Endothelial cell of umbilical vein (primary cell): ENCODE measurements around the gene ANKRD33. TPM values are rescaled to one million over a fixed set of nuclear protein-coding genes. Genes with fewer than 3 reads are reported as not detected.

Experiments
- BruUV-seq: library from RNA; stranded (reverse); fragments of 400-500 nt; replicated peaks from 2 replicates; lab custom pipeline; 2021; lab: Mats Ljungman, UMichigan
- CTCF ChIA-PET: fragments of 300-600, 350-600 bp; sonication (Branson Sonifier 250); formaldehyde crosslinking; loops from one replicate; lab custom pipeline; 2021; ENCODE audit warnings: antibody characterized with exemption, inconsistent platforms; lab: Charles Lee
- POLR2A ChIA-PET: fragments of 300-600, 350-600 bp; sonication (Branson Sonifier 250); formaldehyde crosslinking; loops from one replicate; lab custom pipeline; 2021; ENCODE audit warnings: antibody characterized with exemption, inconsistent platforms; lab: Charles Lee
- DNase-seq: peaks from one replicate; pipeline ENCODE4 v3.0.0-alpha.2; 2011; ENCODE audit warnings: low read depth, low spot score
- FAIRE-seq: peaks from 2 replicates; lab custom pipeline; 2011; peaks lifted over from hg19 to GRCh38; lab: Jason Lieb, UNC
- H2AFZ ChIP-seq: 2 replicates; pipeline ENCODE4 v1.6.0; 2012; ENCODE audit warnings: low read depth, low read length, control low read depth, inconsistent platforms
- H3K27ac ChIP-seq: 2 replicates; pipeline ENCODE4 v1.5.1; 2011; ENCODE audit warnings: low read depth, mild to moderate bottlenecking, control low read depth, low read length, moderate library complexity; ENCODE audit not compliant: insufficient read depth
- H3K27me3 ChIP-seq, 2 experiments: 2 replicates each; pipeline versions ENCODE4 v1.6.0 to v1.6.1; 2011; ENCODE audit warnings: low read length in 2 of 2, mixed read lengths in 1 of 2; ENCODE audit not compliant: control insufficient read depth in 2 of 2, insufficient read depth in 2 of 2
- H3K36me3 ChIP-seq, 2 experiments: 2 replicates in 1 of 2; 3 replicates in 1 of 2; pipeline ENCODE4 v1.5.1; 2011; ENCODE audit warnings: low read length in 2 of 2, mild to moderate bottlenecking in 1 of 2, moderate library complexity in 1 of 2; ENCODE audit not compliant: control insufficient read depth in 2 of 2, insufficient read depth in 2 of 2; ENCODE audit errors: extremely low read depth in 1 of 2
- H3K4me1 ChIP-seq: 3 replicates; pipeline ENCODE4 v1.5.1; 2011; ENCODE audit warnings: mild to moderate bottlenecking, low read length; ENCODE audit not compliant: control insufficient read depth, insufficient read depth; ENCODE audit errors: extremely low read depth
- H3K4me2 ChIP-seq: 2 replicates; pipeline ENCODE4 v1.6.1; 2011; ENCODE audit warnings: low read length, control low read depth, mixed read lengths; ENCODE audit not compliant: insufficient read depth
- H3K4me3 ChIP-seq, 3 experiments: fragments of 200-600 bp in 1 of 3; sonication (generic), shearing (Covaris generic) in 1 of 3; replicated peaks in 1 of 3; 2 replicates each; pipeline ENCODE4 v1.5.1; 2011 to 2016; ENCODE audit warnings: control low read depth in 3 of 3, low read length in 3 of 3, mild to moderate bottlenecking in 2 of 3, inconsistent platforms in 1 of 3, low read depth in 1 of 3, moderate library complexity in 1 of 3; ENCODE audit not compliant: insufficient read depth in 1 of 3
- H3K79me2 ChIP-seq: 2 replicates; pipeline ENCODE4 v1.6.0; 2012; ENCODE audit warnings: low read length, inconsistent platforms; ENCODE audit not compliant: control insufficient read depth, insufficient read depth
- H3K9ac ChIP-seq: replicated peaks from 2 replicates; pipeline ENCODE3; 2011; ENCODE audit warnings: low read length, control low read depth; ENCODE audit not compliant: insufficient read depth; ENCODE audit errors: extremely low read depth
- H3K9me1 ChIP-seq: replicated peaks from 3 replicates; pipeline ENCODE4 v1.6.0; 2011; ENCODE audit warnings: mild to moderate bottlenecking, low read length; ENCODE audit not compliant: control insufficient read depth, insufficient read depth; ENCODE audit errors: extremely low read depth
- H3K9me3 ChIP-seq: replicated peaks from 2 replicates; pipeline ENCODE4 v1.5.1; 2012; ENCODE audit warnings: low read length, inconsistent platforms; ENCODE audit not compliant: control insufficient read depth, insufficient read depth
- H4K20me1 ChIP-seq: replicated peaks from 2 replicates; pipeline ENCODE3; 2011; ENCODE audit warnings: mild to moderate bottlenecking, low read length; ENCODE audit not compliant: control insufficient read depth, insufficient read depth; ENCODE audit errors: extremely low read depth
- CTCF ChIP-seq, 2 donors: IDR thresholded peaks; 1 replicate in 1 of 2; 2 replicates in 1 of 2; pipeline ENCODE4 v1.5.1; 2011; ENCODE audit warnings: low read length in 2 of 2, mild to moderate bottlenecking in 2 of 2, moderate library complexity in 2 of 2, control low read depth in 1 of 2, inconsistent platforms in 1 of 2, low read depth in 1 of 2; ENCODE audit not compliant: insufficient read depth in 1 of 2; ENCODE audit errors: extremely low read depth in 1 of 2
- EZH2 ChIP-seq: IDR thresholded peaks from 2 replicates; pipeline ENCODE4 v1.6.1; 2012; ENCODE audit warnings: borderline replicate concordance, low read depth, mild to moderate bottlenecking, moderate library complexity, low read length, inconsistent platforms; ENCODE audit not compliant: severe bottlenecking
- FOS ChIP-seq: IDR thresholded peaks from 2 replicates; pipeline ENCODE4 v1.6.1; 2011; ENCODE audit warnings: mild to moderate bottlenecking, low read length, moderate library complexity, borderline replicate concordance; ENCODE audit not compliant: insufficient read depth
- GATA2 ChIP-seq: IDR thresholded peaks from 2 replicates; pipeline ENCODE4 v1.7.0; 2011; ENCODE audit warnings: low read depth, mild to moderate bottlenecking, moderate library complexity, mixed read lengths, low read length; ENCODE audit not compliant: insufficient read length, insufficient read depth
- JUN ChIP-seq: IDR thresholded peaks from 2 replicates; pipeline ENCODE4 v1.6.1; 2011; ENCODE audit warnings: borderline replicate concordance, low read depth; ENCODE audit not compliant: insufficient read length, insufficient read depth
- MAX ChIP-seq: IDR thresholded peaks from 2 replicates; pipeline ENCODE4 v1.6.1; 2011; ENCODE audit not compliant: insufficient read depth, insufficient read length
- MYC ChIP-seq: IDR thresholded peaks from one replicate; pipeline ENCODE4 v1.6.1; 2011; ENCODE audit warnings: mild to moderate bottlenecking, low read depth, low read length
- POLR2A ChIP-seq: IDR thresholded peaks from 2 replicates; pipeline ENCODE4 v1.6.1; 2012; ENCODE audit warnings: low read depth, mild to moderate bottlenecking, control low read depth, low read length
- POLR2AphosphoS5 ChIP-seq: IDR thresholded peaks from 2 replicates; pipeline ENCODE4 v1.6.1; 2012; ENCODE audit warnings: low read depth, mild to moderate bottlenecking, control low read depth, low read length, moderate library complexity; ENCODE audit not compliant: insufficient read depth
- dilution Hi-C: fragments of 300-500 bp; cut with MboI; formaldehyde crosslinking; loops from one replicate; pipeline ENCODE4 v1.15.0; 2019; ENCODE audit warnings: low sequenced_read_pairs; ENCODE audit not compliant: extremely low pct_ligation_motif_present
- intact Hi-C: fragments of 100-400 bp; cut with micrococcal nuclease; formaldehyde crosslinking; loops from one replicate; pipeline ENCODE4 v1.10.0; 2022
- polyA plus RNA-seq, 4 experiments: library from polyadenylated mRNA; depleted of rRNA in 3 of 4; stranded (reverse) in 3 of 4; unstranded in 1 of 4; fragments of >200 nt; gene quantifications; 2 replicates each; pipeline versions ENCODE4 v1.2.1 to v1.2.3, GENCODE V29; 2011 to 2012; ENCODE audit warnings: missing spikeins in 1 of 4
- total RNA-seq: library from RNA; stranded (reverse); gene quantifications from 2 replicates; pipeline ENCODE4 v1.2.3, GENCODE V29; 2021

The ANKRD33 gene
- total and polyA plus RNA-seq, 2 donors (not counting 3 experiments of a cell fraction or from before 2014, with no cell fraction given): 0.80 to 1.2 TPM

- Histone ChIP-seq H3K27ac (no peak overlapping the region), H3K4me1 (peaks cover 6% of the 10 kb centered on the region), H3K4me2 (no peak overlapping the region), H2AFZ (no peak overlapping the region), H3K9me1 (no peaks in the 10 kb centered on the region), H3K4me3 (no peak overlapping the region), H4K20me1 (no peaks in the 10 kb centered on the region), H3K79me2 (no peaks in the 10 kb centered on the region), H3K27me3 (no peaks in the 10 kb centered on the region), H3K9me3 (no peaks in the 10 kb centered on the region), H3K9ac (no peak overlapping the region), H3K36me3 (no peaks in the 10 kb centered on the region)
- CTCF ChIA-PET: interaction anchor here (0.7 to 3.4 kb wide), 4 partner anchors 10 to 55 kb away, joined by 3 to 13 read pairs (median 4); a partner anchor contains a TSS
- TF ChIP-seq MAX: no peak
- no peak for TF ChIP-seq FOS
- no peak for TF ChIP-seq CTCF (IDR thresholded peaks at IDR 0.05; ENCODE audit: extremely low read depth in 1 of 2, insufficient read depth in 1 of 2, low read depth in 1 of 2, low read length in 2 of 2)
- TF ChIP-seq POLR2A: no peak
- no peak for TF ChIP-seq POLR2AphosphoS5
- TF ChIP-seq EZH2: no peak
- TF ChIP-seq JUN: no peak
- no peak for TF ChIP-seq GATA2
- no peak for TF ChIP-seq MYC
- BruUV-seq: no TSS peak
- intact Hi-C loops: loop anchor here (10.0 kb wide), 1 partner anchor 185 kb away; no protein-coding TSS in a partner anchor
- dilution Hi-C loops: no loop called here
- POLR2A ChIA-PET: no interaction called here
- FAIRE-seq (no peak), DNase-seq (no peak)
Observed at GRCh38 chr12:51869931-51870330, 18.0 kb upstream of the ANKRD33 start.
